SIG-M5 treated with dmso at 0.1 percent for 504 hours (cell line): ENCODE data around the gene ZMAT5.

Experiments
- DNase-seq: peaks from one replicate; lab custom pipeline; 2025; ENCODE audit not compliant: unreplicated experiment; lab: John Stamatoyannopoulos, UW

ZMAT5 gene

DNA sequence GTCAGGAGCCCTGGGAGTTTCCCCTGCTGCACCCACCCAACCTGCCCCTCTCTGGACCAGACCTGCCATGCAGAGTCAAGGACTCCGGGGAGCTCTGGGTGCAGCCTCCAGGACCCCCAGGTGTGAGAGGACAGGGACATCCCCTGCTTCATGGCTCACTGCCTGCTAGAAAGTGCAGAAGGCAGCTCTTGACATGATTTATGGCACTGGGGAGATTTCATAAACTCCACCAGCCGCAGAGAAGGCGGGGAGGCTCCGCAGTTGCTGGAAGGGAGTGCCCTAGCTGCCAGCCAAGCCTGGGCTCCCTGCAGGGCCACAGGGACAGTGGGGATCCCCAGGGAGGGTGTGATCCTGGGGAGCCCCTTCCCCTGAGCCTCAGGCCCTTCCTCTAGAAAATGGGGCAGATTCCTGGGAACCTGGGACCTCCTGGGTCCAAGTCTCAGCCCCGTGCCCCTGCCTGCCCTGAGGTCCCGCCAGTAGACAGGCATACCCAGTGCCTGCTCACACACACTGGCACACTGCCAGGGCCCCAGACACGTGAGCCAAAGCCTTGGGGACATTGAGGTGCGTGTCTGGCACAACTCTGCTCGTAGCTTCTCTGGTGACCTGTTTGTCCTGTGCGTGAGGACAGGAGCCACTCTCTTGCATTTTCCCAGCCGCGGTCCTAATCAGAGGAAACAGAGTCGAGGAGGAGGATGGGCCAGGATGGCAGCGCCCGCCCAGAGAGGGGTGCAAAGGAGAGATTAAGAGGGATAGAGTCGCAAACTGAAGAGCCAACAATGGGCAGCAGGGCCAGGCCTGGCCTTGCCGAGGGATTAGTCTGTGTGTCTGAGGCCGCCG lies 33.2 kb downstream of the ZMAT5 start:
- DNase-seq = no peak

DNA sequence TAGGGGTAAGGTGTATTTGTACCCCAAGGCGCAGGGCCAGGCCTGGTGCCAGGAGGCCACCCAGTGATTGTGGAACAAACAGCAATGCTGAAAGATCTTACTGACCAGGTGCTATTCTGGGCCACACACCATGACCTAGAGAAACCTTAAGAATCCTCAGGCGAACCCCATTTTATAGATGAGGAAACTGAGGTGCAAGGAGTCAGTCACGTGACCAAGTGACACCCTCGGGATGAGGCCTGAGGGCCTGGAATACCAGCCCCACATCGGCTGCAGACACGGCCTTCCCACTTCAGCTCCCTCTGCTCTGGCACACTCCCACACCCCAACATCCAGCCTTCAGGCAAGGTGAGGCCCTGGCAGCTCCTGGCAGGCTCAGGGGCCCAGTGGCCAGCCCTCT lies 33.9 kb downstream of the ZMAT5 start:
- DNase-seq = no peak

- no peak for DNase-seq
These were observed 35.6 kb downstream of the ZMAT5 start for GRCh38 chr22:29731058-29731850.

GRCh38 chr22:29729161-29729560 lies 37.6 kb downstream of the ZMAT5 start:
- DNase-seq = no peak

GRCh38 chr22:29727131-29727523 lies 39.7 kb downstream of the ZMAT5 start:
- no peak for DNase-seq

GRCh38 chr22:29726512-29727130 lies 40.2 kb downstream of the ZMAT5 start:
- no peak for DNase-seq

- no peak for DNase-seq
These were observed 40.7 kb downstream of the ZMAT5 start for GRCh38 chr22:29726106-29726505.

DNA sequence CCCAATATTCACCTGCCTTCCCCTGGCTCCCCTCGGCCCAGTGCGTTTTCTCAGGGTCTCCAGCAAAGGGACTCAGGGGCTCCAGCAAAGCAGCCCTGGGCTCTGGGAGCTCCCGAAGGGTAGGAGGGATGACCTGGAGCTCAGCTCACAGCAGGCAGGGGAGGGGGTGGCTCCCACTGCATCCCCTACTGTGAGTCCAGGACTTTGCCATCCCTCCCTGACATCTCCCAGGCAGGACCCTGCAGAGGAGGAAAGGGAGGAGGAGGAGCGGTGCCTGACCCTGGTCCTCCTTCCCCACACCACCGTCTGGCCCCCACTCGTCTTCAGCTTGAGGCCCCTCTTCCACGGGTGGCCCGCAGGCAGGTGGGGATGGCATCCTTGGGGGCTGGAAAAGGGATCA lies 42.0 kb downstream of the ZMAT5 start:
- DNase-seq = no peak

DNA sequence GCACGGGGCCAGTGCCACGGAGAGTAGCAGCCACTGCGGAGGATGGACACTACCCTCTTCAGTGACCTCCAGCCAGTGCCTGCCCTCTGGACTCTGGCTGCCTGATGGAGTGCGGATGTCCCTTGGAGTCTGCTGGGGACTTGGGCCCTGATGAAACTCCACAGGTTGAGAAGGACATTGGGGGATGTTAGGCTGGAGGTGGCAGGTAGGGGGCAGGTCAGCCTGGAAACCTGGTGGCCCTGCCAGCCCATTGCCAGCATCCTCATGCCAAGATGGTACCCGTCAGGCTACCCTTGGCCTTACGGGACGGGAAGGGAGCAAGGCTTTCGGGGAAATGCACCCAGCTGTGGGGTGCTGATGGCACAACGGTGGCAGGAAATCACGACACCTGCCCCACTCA lies 43.0 kb downstream of the ZMAT5 start:
- DNase-seq = no peak

DNA sequence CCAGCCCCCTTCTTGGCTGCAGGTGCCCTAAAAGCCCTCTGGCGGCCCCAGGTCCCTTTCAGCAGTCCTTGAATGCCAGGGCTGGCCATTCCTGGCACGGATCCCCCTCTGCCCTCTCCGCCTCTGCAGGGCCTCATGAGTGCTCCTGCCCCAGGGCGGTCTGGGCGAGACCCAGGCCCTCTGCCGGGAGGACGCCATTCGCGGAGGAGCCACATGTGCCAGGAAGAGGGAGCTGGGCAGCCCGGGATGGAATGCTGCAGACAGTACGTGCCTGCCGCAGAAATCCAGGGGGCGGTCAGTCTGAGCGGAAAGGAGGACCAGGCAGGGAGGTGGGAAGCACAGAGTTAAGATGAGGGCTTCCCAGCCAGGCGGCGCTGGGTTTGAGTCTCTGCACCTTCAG lies 44.2 kb downstream of the ZMAT5 start:
- no peak for DNase-seq

DNA sequence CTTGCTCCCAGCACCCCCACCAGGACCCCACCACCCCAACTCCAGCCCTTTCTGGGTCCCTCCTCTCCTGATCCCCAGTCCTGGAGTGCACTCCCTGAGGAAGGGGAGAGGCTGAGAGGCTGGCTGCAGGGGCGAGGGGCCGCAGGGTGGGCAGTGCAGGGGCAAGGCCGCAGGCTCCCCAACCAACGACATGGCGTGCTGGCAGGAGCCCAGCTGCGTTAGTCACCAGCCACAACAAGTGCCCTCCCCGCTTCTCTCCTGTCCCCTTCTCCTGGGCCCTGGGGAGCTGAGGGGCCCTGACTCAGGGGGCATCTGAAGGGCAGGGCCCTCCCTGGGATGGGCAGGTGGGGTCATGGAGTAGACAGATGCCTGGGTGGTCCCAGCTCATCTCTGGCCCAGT lies 44.7 kb downstream of the ZMAT5 start:
- no peak for DNase-seq

GRCh38 chr22:29720811-29721323 lies 45.9 kb downstream of the ZMAT5 start:
- DNase-seq = no peak

DNA sequence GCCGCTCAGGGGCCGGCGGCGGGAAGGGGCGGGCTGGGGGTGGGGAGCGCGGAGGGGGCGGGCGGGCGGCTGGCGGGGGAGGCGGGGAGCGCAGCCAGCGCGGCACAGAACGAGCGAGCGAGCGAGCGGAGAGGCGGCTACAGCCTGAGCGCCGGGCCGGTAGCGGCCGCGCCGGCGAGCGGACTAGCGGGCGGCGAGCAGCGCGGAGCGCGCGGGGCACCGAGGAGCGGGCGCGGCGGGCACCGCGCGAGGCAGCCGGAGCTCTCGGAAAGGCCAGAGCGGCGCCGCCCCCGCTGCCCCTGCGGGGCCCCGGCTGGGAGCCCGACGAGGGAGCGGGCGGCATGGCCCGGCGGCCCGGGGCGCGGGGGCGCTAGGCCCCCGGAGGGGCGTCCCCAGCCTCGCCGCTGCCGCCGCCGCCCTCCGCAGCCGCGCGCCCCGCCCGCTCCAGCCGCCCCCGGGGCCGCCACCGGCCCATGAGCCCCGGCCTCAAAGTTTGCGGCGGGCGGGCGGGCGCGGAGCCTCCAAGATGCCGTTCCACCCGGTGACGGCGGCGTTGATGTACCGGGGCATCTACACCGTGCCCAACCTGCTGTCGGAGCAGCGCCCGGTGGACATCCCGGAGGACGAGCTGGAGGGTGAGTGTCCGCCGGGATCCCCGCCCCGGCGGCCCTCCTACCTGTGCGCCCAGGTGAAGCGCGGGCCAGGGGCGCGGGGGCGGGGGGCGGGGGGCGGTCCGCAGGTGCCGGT lies 46.7 kb downstream of the ZMAT5 start, which contains the start of gene CABP7:
Gene CABP7 (plus strand): TSS at position 105 of the 747 bp plus-strand sequence. CDS start 422 bp downstream, at position 527.
- no peak for DNase-seq

GRCh38 chr22:29718949-29719898 lies 47.6 kb downstream of the ZMAT5 start:
- no peak for DNase-seq

- DNase-seq = no peak
These were observed 49.0 kb downstream of the ZMAT5 start for GRCh38 chr22:29717789-29718188.

DNA sequence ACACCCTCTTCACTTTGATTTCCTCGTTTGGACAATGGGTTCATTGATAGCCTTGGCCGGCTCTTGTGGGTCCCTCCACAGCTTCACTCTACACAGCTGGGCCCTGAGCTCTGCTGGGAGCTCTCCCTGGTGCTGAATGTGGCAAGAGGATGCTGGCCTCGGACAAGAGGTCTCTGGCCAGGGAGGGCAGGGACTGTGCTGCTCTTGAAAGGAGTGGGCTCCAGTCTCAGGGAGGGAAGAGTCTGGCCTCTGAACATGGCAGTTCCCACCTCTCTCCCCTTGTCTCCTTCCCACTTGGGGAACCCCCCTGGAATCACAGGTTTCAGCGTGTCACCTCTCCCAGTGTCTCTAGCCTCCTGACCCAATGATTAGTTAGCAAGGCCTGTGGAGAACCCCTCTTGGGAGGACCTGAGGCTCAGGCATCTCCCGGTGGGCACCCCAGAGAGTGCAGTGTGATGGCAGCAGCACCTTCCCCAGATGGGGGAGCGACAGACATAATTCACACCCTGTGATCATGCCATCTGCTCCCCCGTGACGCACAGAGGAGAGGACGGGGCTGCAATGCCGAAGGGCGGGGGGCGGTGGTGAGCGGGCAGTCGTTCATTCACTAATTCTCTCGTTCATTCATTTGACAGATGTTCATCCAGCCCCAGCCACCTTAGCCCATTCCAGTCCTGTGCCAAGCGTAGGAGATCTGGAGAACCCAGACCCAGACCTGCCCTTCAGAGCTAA lies 49.8 kb downstream of the ZMAT5 start:
- DNase-seq = peak; percentile 26

GRCh38 chr22:29715705-29716104 lies 51.1 kb downstream of the ZMAT5 start:
- no peak for DNase-seq

- no peak for DNase-seq
These were observed 51.6 kb downstream of the ZMAT5 start for GRCh38 chr22:29715240-29715639.

GRCh38 chr22:29713156-29713727 lies 53.6 kb downstream of the ZMAT5 start:
- DNase-seq = no peak
